Colonic mucosa (tissue), 4 donors: ENCODE results near the gene COL16A1. TPM values are rescaled to one million over a fixed set of nuclear protein-coding genes. Genes with fewer than 3 reads are reported as not detected.
A peak's percentile ranks its signal among the peaks of the same experiment; 100 is the strongest.

ENCODE experiments used
- DNase-seq: peaks from one replicate; pipeline ENCODE4 v3.0.0-alpha.2; 2020
- H3K27ac ChIP-seq: fragments of 200-600 bp; one replicate; pipeline ENCODE4 v1.8.0; 2021
- H3K27me3 ChIP-seq: fragments of 200-600 bp; one replicate; pipeline ENCODE4 v1.8.0; 2021
- H3K36me3 ChIP-seq: fragments of 200-600 bp; one replicate; pipeline ENCODE4 v1.8.0; 2021
- H3K4me1 ChIP-seq: fragments of 200-600 bp; one replicate; pipeline ENCODE4 v1.8.0; 2021; ENCODE audit warnings: mild to moderate bottlenecking
- H3K4me3 ChIP-seq: fragments of 200-600 bp; one replicate; pipeline ENCODE4 v1.8.0; 2021
- H3K9ac ChIP-seq, 2 donors: one replicate each; pipeline ENCODE4 v1.7.0; 2013; ENCODE audit warnings: control low read depth in 2 of 2, low read depth in 2 of 2, low read length in 2 of 2
- H3K9me3 ChIP-seq: fragments of 200-600 bp; one replicate; pipeline ENCODE4 v1.8.0; 2021
- CTCF ChIP-seq: fragments of 200-600 bp; IDR thresholded peaks from one replicate; pipeline ENCODE4 v1.8.0; 2022; ENCODE audit warnings: antibody characterized with exemption, mild to moderate bottlenecking
- intact Hi-C: fragments of 100-400 bp; cut with DNase I; formaldehyde crosslinking; loops from one replicate; pipeline ENCODE4 v1.14.1; 2022
- total RNA-seq, 2 donors: library from RNA; stranded (reverse); fragmentation: NEBNext Ultra II Directional in 1 of 2; extraction: Animal tissue kit (Norgen Biotek cat#: 25700) in 1 of 2; gene quantifications; one replicate each; pipeline ENCODE4 v1.2.1, GENCODE V29; 2021
- donor health status: healthy.
- donor health status: DM: no; HTN: no; CAD: no.
- donor health status: DM: no; HTN: no; CAD: no.

The COL16A1 gene
- total RNA-seq, 2 donors from 2014 or later = 9.0 to 15.4 TPM

GRCh38 chr1:31725777-31726535, 22.1 kb upstream of the COL16A1 start:
- no peak overlapping the region for H3K9ac ChIP-seq
- H3K9me3 ChIP-seq = no peaks in the 10 kb centered on the region
- DNase-seq = no peak
- no peak overlapping the region for H3K27ac ChIP-seq
- no peak for TF ChIP-seq CTCF
- no peaks in the 10 kb centered on the region for H3K27me3 ChIP-seq
- intact Hi-C loops = no loop called here
- H3K4me3 ChIP-seq = no peak overlapping the region
- H3K36me3 ChIP-seq = no peaks in the 10 kb centered on the region
- no peaks in the 10 kb centered on the region for H3K4me1 ChIP-seq

- Histone ChIP-seq H3K27me3 (no peaks in the 10 kb centered on the region), H3K9ac (no peak overlapping the region), H3K4me3 (no peak overlapping the region), H3K27ac (no peak overlapping the region), H3K9me3 (no peaks in the 10 kb centered on the region), H3K4me1 (no peaks in the 10 kb centered on the region), H3K36me3 (no peaks in the 10 kb centered on the region)
- intact Hi-C loops = no loop called here
- no peak for TF ChIP-seq CTCF
- DNase-seq = no peak
These were observed 21.3 kb upstream of the COL16A1 start for GRCh38 chr1:31725134-31725533.

GRCh38 chr1:31723828-31724359, 20.1 kb upstream of the COL16A1 start:
- Histone ChIP-seq H3K9ac (no peak overlapping the region), H3K27ac (no peak overlapping the region), H3K4me1 (no peaks in the 10 kb centered on the region), H3K36me3 (no peaks in the 10 kb centered on the region), H3K27me3 (no peaks in the 10 kb centered on the region), H3K4me3 (no peak overlapping the region), H3K9me3 (no peaks in the 10 kb centered on the region)
- intact Hi-C loops = no loop called here
- TF ChIP-seq CTCF = no peak
- peak; percentile 80 for DNase-seq

GRCh38 chr1:31718327-31718897, 14.6 kb upstream of the COL16A1 start:
- Histone ChIP-seq H3K27me3 (no peaks in the 10 kb centered on the region), H3K4me3 (no peak overlapping the region), H3K4me1 (peaks cover 11% of the 10 kb centered on the region), H3K9ac (no peak overlapping the region), H3K9me3 (no peaks in the 10 kb centered on the region), H3K27ac (no peak overlapping the region), H3K36me3 (no peaks in the 10 kb centered on the region)
- TF ChIP-seq CTCF = no peak
- intact Hi-C loops = loop anchor here (10.0 kb wide), 1 partner anchor 66 kb away; no protein-coding TSS in a partner anchor
- no peak for DNase-seq

GRCh38 chr1:31717341-31717740, 13.5 kb upstream of the COL16A1 start:
- Histone ChIP-seq H3K4me1 (peaks cover 11% of the 10 kb centered on the region), H3K36me3 (no peaks in the 10 kb centered on the region), H3K27me3 (no peaks in the 10 kb centered on the region), H3K9ac (no peak overlapping the region), H3K27ac (no peak overlapping the region), H3K4me3 (no peak overlapping the region), H3K9me3 (no peaks in the 10 kb centered on the region)
- intact Hi-C loops = loop anchor here (10.0 kb wide), 1 partner anchor 67 kb away; no protein-coding TSS in a partner anchor
- DNase-seq = no peak
- TF ChIP-seq CTCF = no peak
